ENCODE results near the gene TMA7.

TMA7 gene

DNA sequence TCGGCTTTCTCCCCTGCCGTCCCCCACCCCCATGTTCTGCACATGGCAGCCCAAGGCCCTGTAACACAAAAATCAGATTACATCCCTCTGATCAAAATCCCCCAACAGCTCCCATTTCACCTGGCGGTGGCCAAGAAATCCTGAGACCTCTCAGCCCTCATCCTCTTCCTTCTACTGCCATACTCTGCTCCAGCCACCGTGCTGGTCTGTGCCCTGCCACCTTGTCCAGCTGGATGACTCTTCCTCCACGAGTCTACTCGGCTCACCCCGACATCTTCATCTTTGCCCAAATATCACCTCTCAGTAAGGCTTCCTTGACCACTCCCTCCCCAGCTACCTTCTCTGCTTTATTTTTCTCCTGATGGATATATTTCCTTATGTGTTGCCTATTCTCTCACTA lies 3.2 kb upstream of the TMA7 start:
- DNase-seq (ENCODE audit: low read depth), result no peak
- TF ChIP-seq, protein P1, sequence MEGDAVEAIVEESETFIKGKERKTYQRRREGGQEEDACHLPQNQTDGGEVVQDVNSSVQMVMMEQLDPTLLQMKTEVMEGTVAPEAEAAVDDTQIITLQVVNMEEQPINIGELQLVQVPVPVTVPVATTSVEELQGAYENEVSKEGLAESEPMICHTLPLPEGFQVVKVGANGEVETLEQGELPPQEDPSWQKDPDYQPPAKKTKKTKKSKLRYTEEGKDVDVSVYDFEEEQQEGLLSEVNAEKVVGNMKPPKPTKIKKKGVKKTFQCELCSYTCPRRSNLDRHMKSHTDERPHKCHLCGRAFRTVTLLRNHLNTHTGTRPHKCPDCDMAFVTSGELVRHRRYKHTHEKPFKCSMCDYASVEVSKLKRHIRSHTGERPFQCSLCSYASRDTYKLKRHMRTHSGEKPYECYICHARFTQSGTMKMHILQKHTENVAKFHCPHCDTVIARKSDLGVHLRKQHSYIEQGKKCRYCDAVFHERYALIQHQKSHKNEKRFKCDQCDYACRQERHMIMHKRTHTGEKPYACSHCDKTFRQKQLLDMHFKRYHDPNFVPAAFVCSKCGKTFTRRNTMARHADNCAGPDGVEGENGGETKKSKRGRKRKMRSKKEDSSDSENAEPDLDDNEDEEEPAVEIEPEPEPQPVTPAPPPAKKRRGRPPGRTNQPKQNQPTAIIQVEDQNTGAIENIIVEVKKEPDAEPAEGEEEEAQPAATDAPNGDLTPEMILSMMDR (IDR thresholded peaks at IDR 0.05; ENCODE audit: low read length, missing control alignments), result no peak
- H3K4me3 ChIP-seq (replicated peaks; ENCODE audit: low read depth, low read length), result no peak overlapping the region

- no peak for DNase-seq (ENCODE audit: low read depth)
- TF ChIP-seq, protein P1 (IDR thresholded peaks at IDR 0.05; ENCODE audit: low read length, missing control alignments), result no peak
- no peak overlapping the region for H3K4me3 ChIP-seq (replicated peaks; ENCODE audit: low read depth, low read length)
These were observed 2.2 kb upstream of the TMA7 start for GRCh38 chr3:48437812-48438211.

DNA sequence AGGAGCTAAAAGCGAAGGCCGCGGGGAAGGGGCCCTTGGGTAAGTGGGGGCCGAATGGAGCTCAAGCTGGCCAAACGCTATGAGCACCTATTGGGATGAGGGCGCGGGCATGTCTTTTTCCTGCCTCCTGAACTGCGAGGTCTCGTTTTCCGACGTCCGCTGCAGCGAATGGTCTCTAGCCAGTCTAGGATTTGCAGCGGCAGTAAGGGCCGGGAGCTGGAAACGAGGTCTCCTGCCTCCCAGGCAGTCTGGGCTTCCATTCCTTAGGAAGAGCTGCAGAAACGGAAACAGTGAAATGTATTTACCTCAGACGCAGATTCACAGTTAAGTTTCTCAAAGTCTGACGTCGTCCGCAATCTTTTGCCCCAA lies 517 bp downstream of the TMA7 start:
- H3K4me3 ChIP-seq (replicated peaks; ENCODE audit: low read depth, low read length), result peak overlapping the region; percentile 95
- TF ChIP-seq, protein P1 (IDR thresholded peaks at IDR 0.05; ENCODE audit: low read length, missing control alignments), result no peak
- DNase-seq (ENCODE audit: low read depth), result peak; percentile 30

- H3K4me3 ChIP-seq (replicated peaks; ENCODE audit: low read depth, low read length), result peak overlapping the region; percentile 95
- no peak for DNase-seq (ENCODE audit: low read depth)
- TF ChIP-seq, protein P1 (IDR thresholded peaks at IDR 0.05; ENCODE audit: low read length, missing control alignments), result no peak
These were observed 1.9 kb downstream of the TMA7 start for GRCh38 chr3:48441940-48442339.

GRCh38 chr3:48445277-48445882 lies 5.3 kb downstream of the TMA7 start:
- TF ChIP-seq, protein P1 (IDR thresholded peaks at IDR 0.05; ENCODE audit: low read length, missing control alignments), result no peak
- DNase-seq (ENCODE audit: low read depth), result no peak
- peak overlapping the region; percentile 89 for H3K4me3 ChIP-seq (replicated peaks; ENCODE audit: low read depth, low read length)

- TF ChIP-seq, protein P1 (IDR thresholded peaks at IDR 0.05; ENCODE audit: low read length, missing control alignments), result no peak
- peak overlapping the region; percentile 89 for H3K4me3 ChIP-seq (replicated peaks; ENCODE audit: low read depth, low read length)
- no peak for DNase-seq (ENCODE audit: low read depth)
These were observed 6.0 kb downstream of the TMA7 start for GRCh38 chr3:48446043-48446424.
